GM12865 (cell line): ENCODE results near the gene MBOAT2.

Source experiments
- DNase-seq: peaks from one replicate; pipeline ENCODE4 v3.0.0; 2010; ENCODE audit warnings: low read depth
- H3K4me3 ChIP-seq: 2 replicates; pipeline ENCODE4 v1.5.1; 2011; ENCODE audit warnings: mild to moderate bottlenecking, low read depth, low read length, control low read depth
- CTCF ChIP-seq: IDR thresholded peaks from 2 replicates; pipeline ENCODE4 v1.5.1; 2011; ENCODE audit warnings: low read length, control low read depth, low read depth, inconsistent platforms; ENCODE audit not compliant: insufficient read depth; ENCODE audit errors: missing control alignments

MBOAT2 gene

GRCh38 chr2:8882094-8882493 lies 121.4 kb downstream of the MBOAT2 start:
- peak; percentile 25 for DNase-seq
- TF ChIP-seq CTCF: no peak
- no peak overlapping the region for H3K4me3 ChIP-seq

GRCh38 chr2:8877894-8878293 lies 125.6 kb downstream of the MBOAT2 start:
- no peak for DNase-seq
- no peak overlapping the region for H3K4me3 ChIP-seq
- no peak for TF ChIP-seq CTCF

- DNase-seq: no peak
- no peak for TF ChIP-seq CTCF
- H3K4me3 ChIP-seq: no peak overlapping the region
These were observed 126.2 kb downstream of the MBOAT2 start for GRCh38 chr2:8877332-8877731.

- no peak for TF ChIP-seq CTCF
- no peak overlapping the region for H3K4me3 ChIP-seq
- DNase-seq: no peak
These were observed 126.9 kb downstream of the MBOAT2 start for GRCh38 chr2:8876628-8877027.

- peak; percentile 40 for TF ChIP-seq CTCF
- no peak overlapping the region for H3K4me3 ChIP-seq
- peak; percentile 54 for DNase-seq
These were observed 130.6 kb downstream of the MBOAT2 start for GRCh38 chr2:8872821-8873432.

- no peak for TF ChIP-seq CTCF
- DNase-seq: no peak
- no peak overlapping the region for H3K4me3 ChIP-seq
These were observed 133.0 kb downstream of the MBOAT2 start for GRCh38 chr2:8870441-8870840.

- TF ChIP-seq CTCF: no peak
- no peak for DNase-seq
- H3K4me3 ChIP-seq: no peak overlapping the region
These were observed 136.1 kb downstream of the MBOAT2 start for GRCh38 chr2:8867363-8867762.
